Esophagus muscularis mucosa (tissue), 3 donors: ENCODE measurements around the gene SRSF3.

ENCODE experiments used
- POLR2A ChIP-seq: fragments of 450-650 bp; IDR thresholded peaks from one replicate; pipeline ENCODE4 v1.6.1; 2017; ENCODE audit warnings: antibody characterized with exemption, moderate library complexity, mild to moderate bottlenecking, low read depth
- TF ChIP-seq, protein P1 (sequence below), 3 experiments: fragments of 200-600 bp in 2 of 3; fragments of 450-650 bp in 1 of 3; sonication (generic) in 2 of 3; IDR thresholded peaks; one replicate each; pipeline ENCODE4 v1.5.1; 2017 to 2019; ENCODE audit warnings: antibody characterized with exemption in 3 of 3, mild to moderate bottlenecking in 2 of 3, moderate library complexity in 1 of 3

DNA sequence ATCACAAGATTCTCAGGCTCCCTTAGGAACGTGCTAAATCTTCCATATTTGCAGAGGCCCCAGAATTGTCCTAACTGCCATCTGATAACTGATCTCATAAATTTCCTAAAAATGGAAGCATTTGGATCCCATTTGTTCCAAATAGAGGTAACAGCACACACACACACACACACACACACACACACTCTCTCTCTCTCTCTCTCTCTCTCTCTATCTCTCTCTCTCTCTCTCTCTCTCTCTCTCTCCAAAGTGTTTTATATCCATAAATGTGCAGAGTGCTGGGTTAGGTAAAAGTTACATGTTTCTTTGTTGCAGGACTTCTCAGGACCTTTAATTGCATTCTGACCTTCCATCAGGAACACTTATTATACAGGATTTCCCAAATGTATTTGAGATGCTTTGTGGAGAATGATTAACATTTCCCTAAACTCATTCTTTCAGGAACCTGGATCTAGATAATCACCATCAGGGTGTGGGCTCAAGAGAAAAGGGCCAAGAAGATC lies 38.4 kb upstream of the SRSF3 start:
- TF ChIP-seq POLR2A: no peak
- TF ChIP-seq, protein P1, sequence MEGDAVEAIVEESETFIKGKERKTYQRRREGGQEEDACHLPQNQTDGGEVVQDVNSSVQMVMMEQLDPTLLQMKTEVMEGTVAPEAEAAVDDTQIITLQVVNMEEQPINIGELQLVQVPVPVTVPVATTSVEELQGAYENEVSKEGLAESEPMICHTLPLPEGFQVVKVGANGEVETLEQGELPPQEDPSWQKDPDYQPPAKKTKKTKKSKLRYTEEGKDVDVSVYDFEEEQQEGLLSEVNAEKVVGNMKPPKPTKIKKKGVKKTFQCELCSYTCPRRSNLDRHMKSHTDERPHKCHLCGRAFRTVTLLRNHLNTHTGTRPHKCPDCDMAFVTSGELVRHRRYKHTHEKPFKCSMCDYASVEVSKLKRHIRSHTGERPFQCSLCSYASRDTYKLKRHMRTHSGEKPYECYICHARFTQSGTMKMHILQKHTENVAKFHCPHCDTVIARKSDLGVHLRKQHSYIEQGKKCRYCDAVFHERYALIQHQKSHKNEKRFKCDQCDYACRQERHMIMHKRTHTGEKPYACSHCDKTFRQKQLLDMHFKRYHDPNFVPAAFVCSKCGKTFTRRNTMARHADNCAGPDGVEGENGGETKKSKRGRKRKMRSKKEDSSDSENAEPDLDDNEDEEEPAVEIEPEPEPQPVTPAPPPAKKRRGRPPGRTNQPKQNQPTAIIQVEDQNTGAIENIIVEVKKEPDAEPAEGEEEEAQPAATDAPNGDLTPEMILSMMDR (IDR thresholded peaks at IDR 0.05): no peak
